Measurements from ENCODE around the gene FKBP1B.

FKBP1B gene

GRCh38 chr2:24077879-24078278 is 28.3 kb downstream of the FKBP1B start:
- no peak for ATAC-seq (ENCODE audit: insufficient read depth, low read depth)
- no peak for DNase-seq
- Histone ChIP-seq H3K4me3 (ENCODE audit: low read depth in 1 of 2, low read length in 2 of 2) (peak overlapping the region in 1 of 2 experiments; percentile 96; a peak in 2 of 4 replicates), H3K9me3 (ENCODE audit: insufficient read depth, low read length, severe bottlenecking) (no peaks in the 10 kb centered on the region), H3K27ac (ENCODE audit: low read length) (no peak overlapping the region), H3K27me3 (ENCODE audit: insufficient read depth, low read length, poor library complexity) (no peaks in the 10 kb centered on the region), H3K36me3 (ENCODE audit: insufficient read depth, low read length) (peaks cover 16% of the 10 kb centered on the region), H3K4me2 (ENCODE audit: insufficient read depth, low read length) (peak overlapping the region; percentile 78), H3K79me2 (ENCODE audit: insufficient read depth, low read length) (peaks cover 33% of the 10 kb centered on the region), H4K20me1 (ENCODE audit: insufficient read depth, low read length) (peaks cover 3% of the 10 kb centered on the region; the same call in 1 of the 2 replicates), H3K4me1 (ENCODE audit: insufficient read depth, low read length) (peaks cover 38% of the 10 kb centered on the region), H3K9ac (ENCODE audit: low read depth, low read length) (peak overlapping the region; percentile 81; the same call in 1 of the 2 replicates), H2AFZ (ENCODE audit: low read depth, low read length) (peak overlapping the region; percentile 98; the same call in 1 of the 2 replicates)
- TF ChIP-seq CTCF (IDR thresholded peaks at IDR 0.05; ENCODE audit: borderline replicate concordance, extremely low read depth, low read length, poor library complexity, severe bottlenecking), result no peak
- TF ChIP-seq EZH2 (IDR thresholded peaks at IDR 0.05; ENCODE audit: borderline replicate concordance, low read depth, low read length, severe bottlenecking), result no peak

- DNase-seq, result no peak
- H3K4me1 ChIP-seq (ENCODE audit: insufficient read depth, low read length), result peaks cover 32% of the 10 kb centered on the region
- H3K4me3 ChIP-seq (ENCODE audit: low read depth in 1 of 2, low read length in 2 of 2), result no peak overlapping the region
- H3K27ac ChIP-seq (ENCODE audit: low read length), result no peak overlapping the region
- H3K27me3 ChIP-seq (ENCODE audit: insufficient read depth, low read length, poor library complexity), result no peaks in the 10 kb centered on the region
- no peak overlapping the region for H3K9ac ChIP-seq (ENCODE audit: low read depth, low read length)
- ATAC-seq (ENCODE audit: insufficient read depth, low read depth), result no peak
- no peak for TF ChIP-seq EZH2 (IDR thresholded peaks at IDR 0.05; ENCODE audit: borderline replicate concordance, low read depth, low read length, severe bottlenecking)
- TF ChIP-seq CTCF (IDR thresholded peaks at IDR 0.05; ENCODE audit: borderline replicate concordance, extremely low read depth, low read length, poor library complexity, severe bottlenecking), result no peak
- H3K79me2 ChIP-seq (ENCODE audit: insufficient read depth, low read length), result peaks cover 5% of the 10 kb centered on the region
- H3K36me3 ChIP-seq (ENCODE audit: insufficient read depth, low read length), result no peaks in the 10 kb centered on the region
- H3K9me3 ChIP-seq (ENCODE audit: insufficient read depth, low read length, severe bottlenecking), result no peaks in the 10 kb centered on the region
- no peak overlapping the region for H2AFZ ChIP-seq (ENCODE audit: low read depth, low read length)
- no peaks in the 10 kb centered on the region for H4K20me1 ChIP-seq (ENCODE audit: insufficient read depth, low read length)
- H3K4me2 ChIP-seq (ENCODE audit: insufficient read depth, low read length), result no peak overlapping the region
Observed at GRCh38 chr2:24080701-24081100, 31.2 kb downstream of the FKBP1B start.

- Histone ChIP-seq H3K9me3 (ENCODE audit: insufficient read depth, low read length, severe bottlenecking) (no peaks in the 10 kb centered on the region), H2AFZ (ENCODE audit: low read depth, low read length) (no peak overlapping the region), H3K27ac (ENCODE audit: low read length) (no peak overlapping the region), H3K4me3 (ENCODE audit: low read depth in 1 of 2, low read length in 2 of 2) (no peak overlapping the region), H3K4me1 (ENCODE audit: insufficient read depth, low read length) (peaks cover 18% of the 10 kb centered on the region), H3K4me2 (ENCODE audit: insufficient read depth, low read length) (peak overlapping the region; percentile 99; the same call in 1 of the 2 replicates), H3K27me3 (ENCODE audit: insufficient read depth, low read length, poor library complexity) (no peaks in the 10 kb centered on the region), H3K36me3 (ENCODE audit: insufficient read depth, low read length) (no peaks in the 10 kb centered on the region), H4K20me1 (ENCODE audit: insufficient read depth, low read length) (no peaks in the 10 kb centered on the region), H3K79me2 (ENCODE audit: insufficient read depth, low read length) (no peaks in the 10 kb centered on the region), H3K9ac (ENCODE audit: low read depth, low read length) (no peak overlapping the region)
- no peak for DNase-seq
- no peak for ATAC-seq (ENCODE audit: insufficient read depth, low read depth)
- TF ChIP-seq EZH2 (IDR thresholded peaks at IDR 0.05; ENCODE audit: borderline replicate concordance, low read depth, low read length, severe bottlenecking) (no peak), CTCF (IDR thresholded peaks at IDR 0.05; ENCODE audit: borderline replicate concordance, extremely low read depth, low read length, poor library complexity, severe bottlenecking) (no peak)
Observed at GRCh38 chr2:24082787-24083566, 33.4 kb downstream of the FKBP1B start.

All from DND-41 (cell line).